GM21390 (cell line): ENCODE measurements around the gene TMEM50A.
"Not testable (repeated sequence)": the region's sequence is repeated elsewhere in the genome, so short reads cannot be mapped to it uniquely, and the experiment has no call there.

Source experiments
- ATAC-seq: cut with Tn5 transposase; IDR thresholded peaks from one replicate; pipeline ENCODE4 v1.9.1; 2021; ENCODE audit not compliant: unreplicated experiment

The TMEM50A gene

GRCh38 chr1:25383090-25383489 is 45.0 kb downstream of the TMEM50A start:
- not testable (repeated sequence) for ATAC-seq

GRCh38 chr1:25383875-25384274 is 45.7 kb downstream of the TMEM50A start:
- not testable (repeated sequence) for ATAC-seq

- ATAC-seq: not testable (repeated sequence)
Observed at GRCh38 chr1:25387096-25387495, 49.0 kb downstream of the TMEM50A start.

GRCh38 chr1:25388691-25389090 is 50.6 kb downstream of the TMEM50A start:
- ATAC-seq: not testable (repeated sequence)

- ATAC-seq: not testable (repeated sequence)
Observed at GRCh38 chr1:25389721-25390120, 51.6 kb downstream of the TMEM50A start.

- ATAC-seq: no peak
Observed at GRCh38 chr1:25392841-25393240, 54.7 kb downstream of the TMEM50A start.

GRCh38 chr1:25397549-25397948 is 59.4 kb downstream of the TMEM50A start:
- not testable (repeated sequence) for ATAC-seq

GRCh38 chr1:25398079-25398478 is 59.9 kb downstream of the TMEM50A start:
- ATAC-seq: not testable (repeated sequence)

- not testable (repeated sequence) for ATAC-seq
Observed at GRCh38 chr1:25402947-25403803, 65.0 kb downstream of the TMEM50A start.

GRCh38 chr1:25405731-25406305 is 67.7 kb downstream of the TMEM50A start:
- ATAC-seq: not testable (repeated sequence)

GRCh38 chr1:25409641-25410427 is 71.7 kb downstream of the TMEM50A start:
- not testable (repeated sequence) for ATAC-seq
